Measurements from ENCODE around the gene CXXC5. TPM values are rescaled to one million over a fixed set of nuclear protein-coding genes. Genes with fewer than 3 reads are reported as not detected.

CXXC5 gene
- total RNA-seq, 1 donor from 2014 or later = 41.9 TPM

GRCh38 chr5:139676406-139676805 lies 28.3 kb downstream of the CXXC5 start:
- intact Hi-C loops (cut with DNase I) = no loop called here
- Histone ChIP-seq H3K4me3 (peak overlapping the region in 1 of 2 donors; percentile 58), H3K27ac (peak overlapping the region; percentile 63 to 70)

DNA sequence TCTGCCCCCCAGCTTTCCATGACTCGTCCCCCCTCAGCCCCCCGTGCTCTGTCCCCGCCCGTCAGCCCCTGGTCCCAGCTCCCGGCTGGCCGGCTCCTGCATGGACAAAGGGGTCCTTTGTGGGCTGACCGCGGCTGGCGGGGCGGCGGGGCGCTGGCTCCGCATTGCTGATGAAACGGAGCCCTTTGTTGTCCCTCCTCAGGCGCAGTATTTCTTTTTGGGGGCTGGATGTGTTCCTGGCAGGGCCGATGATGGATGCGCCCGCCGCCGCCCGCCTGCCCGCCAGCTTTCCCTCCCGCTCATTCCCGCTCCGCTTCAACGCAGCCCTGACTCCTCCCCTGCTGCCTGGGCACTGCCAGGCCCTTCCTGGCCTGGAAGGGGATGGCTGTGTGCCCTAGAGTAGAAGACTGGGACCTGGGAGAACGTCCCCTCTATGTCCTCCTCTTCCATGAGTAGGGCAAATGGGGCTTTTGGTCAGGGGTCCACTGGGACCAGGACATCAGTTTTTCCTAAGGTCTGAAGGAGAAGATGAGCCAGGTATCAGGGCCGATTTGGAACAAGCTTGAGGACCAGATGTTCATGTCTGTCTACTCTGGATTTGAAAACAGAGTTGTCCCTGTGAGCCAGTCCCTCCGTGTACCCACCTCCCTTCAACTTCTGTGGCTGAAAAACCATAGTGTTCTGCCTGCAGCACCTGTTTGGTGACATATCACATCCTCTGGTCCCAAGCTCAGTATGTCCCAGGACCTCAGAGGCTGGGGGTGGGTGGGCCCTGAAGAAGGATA lies 29.0 kb downstream of the CXXC5 start:
- Histone ChIP-seq H3K27ac (peak overlapping the region; percentile 63 to 70), H3K36me3 (peaks cover 17 to 22% of the 10 kb centered on the region in 2 donors), H3K9me3 (no peaks in the 10 kb centered on the region), H3K4me1 (peaks cover 26 to 59% of the 10 kb centered on the region in 2 donors), H3K4me3 (peak overlapping the region; percentile 13 to 58), H3K27me3 (no peaks in the 10 kb centered on the region)
- intact Hi-C loops (cut with DNase I) = no loop called here
- TF ChIP-seq, protein P1, sequence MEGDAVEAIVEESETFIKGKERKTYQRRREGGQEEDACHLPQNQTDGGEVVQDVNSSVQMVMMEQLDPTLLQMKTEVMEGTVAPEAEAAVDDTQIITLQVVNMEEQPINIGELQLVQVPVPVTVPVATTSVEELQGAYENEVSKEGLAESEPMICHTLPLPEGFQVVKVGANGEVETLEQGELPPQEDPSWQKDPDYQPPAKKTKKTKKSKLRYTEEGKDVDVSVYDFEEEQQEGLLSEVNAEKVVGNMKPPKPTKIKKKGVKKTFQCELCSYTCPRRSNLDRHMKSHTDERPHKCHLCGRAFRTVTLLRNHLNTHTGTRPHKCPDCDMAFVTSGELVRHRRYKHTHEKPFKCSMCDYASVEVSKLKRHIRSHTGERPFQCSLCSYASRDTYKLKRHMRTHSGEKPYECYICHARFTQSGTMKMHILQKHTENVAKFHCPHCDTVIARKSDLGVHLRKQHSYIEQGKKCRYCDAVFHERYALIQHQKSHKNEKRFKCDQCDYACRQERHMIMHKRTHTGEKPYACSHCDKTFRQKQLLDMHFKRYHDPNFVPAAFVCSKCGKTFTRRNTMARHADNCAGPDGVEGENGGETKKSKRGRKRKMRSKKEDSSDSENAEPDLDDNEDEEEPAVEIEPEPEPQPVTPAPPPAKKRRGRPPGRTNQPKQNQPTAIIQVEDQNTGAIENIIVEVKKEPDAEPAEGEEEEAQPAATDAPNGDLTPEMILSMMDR (IDR thresholded peaks at IDR 0.05) = no peak
- DNase-seq (ENCODE audit: low spot score in 2 of 2) = no peak

More at GRCh38 chr5:139676406-139676805, 28.3 kb downstream of the CXXC5 start:
- H3K27me3 ChIP-seq = no peaks in the 10 kb centered on the region
- peaks cover 13 to 14% of the 10 kb centered on the region in 2 donors for H3K36me3 ChIP-seq
- TF ChIP-seq, protein P1 (IDR thresholded peaks at IDR 0.05) = no peak
- H3K4me1 ChIP-seq = peaks cover 33 to 66% of the 10 kb centered on the region in 2 donors
- no peak for DNase-seq (ENCODE audit: low spot score in 2 of 2)
- H3K9me3 ChIP-seq = no peaks in the 10 kb centered on the region

DNA sequence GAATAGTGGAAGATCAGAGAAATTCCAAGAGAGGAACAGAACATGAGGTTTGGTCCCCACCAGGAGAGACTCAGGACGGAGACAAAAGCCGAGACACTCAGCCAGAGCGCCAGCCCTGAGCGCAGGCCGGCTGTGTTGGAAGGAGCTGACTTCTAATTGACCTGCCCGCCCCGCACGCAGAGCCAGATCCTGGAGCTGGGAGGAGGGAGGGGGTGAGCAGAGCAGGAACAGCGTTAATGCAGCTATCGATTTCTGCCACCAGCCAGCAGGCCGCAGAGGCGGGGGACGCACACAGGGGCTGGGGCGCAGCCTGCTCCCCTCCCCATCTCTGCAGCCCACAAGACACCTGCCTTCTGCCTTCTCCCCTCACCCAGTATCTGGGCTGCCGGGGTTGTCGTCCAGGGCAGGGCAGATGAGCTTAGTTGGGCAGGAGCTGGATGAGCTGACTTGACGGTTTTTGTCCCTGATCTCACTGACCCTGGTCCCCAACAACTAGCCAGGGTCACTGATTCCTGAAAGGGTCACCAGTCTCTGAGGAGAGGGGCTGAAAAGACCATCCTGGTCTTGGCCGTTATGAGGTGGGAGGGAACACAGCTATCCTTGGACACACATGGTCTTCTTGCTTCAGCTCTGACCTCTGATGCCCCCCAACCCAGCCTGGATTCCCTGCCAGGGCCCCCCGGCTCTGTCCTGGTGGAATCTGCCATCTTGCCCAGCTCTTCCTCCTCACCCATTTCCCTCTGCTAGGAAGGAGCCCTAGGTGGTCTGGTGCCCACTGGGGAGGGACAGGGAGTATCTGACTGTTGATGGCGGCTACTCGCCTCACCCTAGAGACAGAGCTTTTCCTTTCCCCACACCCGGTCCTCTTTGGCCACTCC lies 29.8 kb downstream of the CXXC5 start:
- Histone ChIP-seq H3K27me3 (no peaks in the 10 kb centered on the region), H3K27ac (peak overlapping the region; percentile 63 to 70), H3K36me3 (peaks cover 17 to 30% of the 10 kb centered on the region in 2 donors), H3K4me1 (peaks cover 25 to 56% of the 10 kb centered on the region in 2 donors), H3K9me3 (no peaks in the 10 kb centered on the region), H3K4me3 (peak overlapping the region; percentile 4 to 58)
- TF ChIP-seq, protein P1 (IDR thresholded peaks at IDR 0.05) = no peak
- intact Hi-C loops (cut with DNase I) = no loop called here
- DNase-seq (ENCODE audit: low spot score in 2 of 2) = no peak

GRCh38 chr5:139678751-139679750 lies 30.9 kb downstream of the CXXC5 start:
- Histone ChIP-seq H3K27ac (peak overlapping the region; percentile 63 to 70), H3K36me3 (peaks cover 24 to 37% of the 10 kb centered on the region in 2 donors), H3K4me1 (peaks cover 22 to 46% of the 10 kb centered on the region in 2 donors), H3K4me3 (no peak overlapping the region), H3K27me3 (no peaks in the 10 kb centered on the region), H3K9me3 (no peaks in the 10 kb centered on the region)
- intact Hi-C loops (cut with DNase I) = no loop called here
- TF ChIP-seq, protein P1 (IDR thresholded peaks at IDR 0.05) = no peak
- DNase-seq (ENCODE audit: low spot score in 2 of 2) = no peak

Data from ascending aorta (tissue), 2 donors.